T-helper 2 cell treated with Interferon-gamma antibody and Interleukin-4, amounts not matched to agents 5 μg/mL and 100 μg/mL, for 36 hours (primary cell): ENCODE results near the gene CYP19A1.
A peak's percentile ranks its signal among the peaks of the same experiment; 100 is the strongest.

Source experiments
- DNase-seq: peaks from one replicate; pipeline ENCODE4 v3.0.0; 2021; ENCODE audit warnings: low spot score
- H3K27ac Mint-ChIP-seq: one replicate; pipeline ENCODE4 v1.8.0; 2021; ENCODE audit warnings: mild to moderate bottlenecking, mixed read lengths
- H3K27me3 Mint-ChIP-seq: one replicate; pipeline ENCODE4 v1.8.0; 2021; ENCODE audit warnings: low read depth, mixed read lengths
- H3K36me3 Mint-ChIP-seq: one replicate; pipeline ENCODE4 v1.8.0; 2021; ENCODE audit warnings: low read depth, mixed read lengths
- H3K4me1 Mint-ChIP-seq: one replicate; pipeline ENCODE4 v1.8.0; 2021; ENCODE audit warnings: low read depth, mixed read lengths
- H3K4me3 Mint-ChIP-seq: one replicate; pipeline ENCODE4 v1.8.0; 2022; ENCODE audit warnings: mild to moderate bottlenecking, moderate library complexity, mixed read lengths
- H3K9me3 Mint-ChIP-seq: one replicate; pipeline ENCODE4 v1.8.0; 2021; ENCODE audit warnings: mixed read lengths

Gene CYP19A1

DNA sequence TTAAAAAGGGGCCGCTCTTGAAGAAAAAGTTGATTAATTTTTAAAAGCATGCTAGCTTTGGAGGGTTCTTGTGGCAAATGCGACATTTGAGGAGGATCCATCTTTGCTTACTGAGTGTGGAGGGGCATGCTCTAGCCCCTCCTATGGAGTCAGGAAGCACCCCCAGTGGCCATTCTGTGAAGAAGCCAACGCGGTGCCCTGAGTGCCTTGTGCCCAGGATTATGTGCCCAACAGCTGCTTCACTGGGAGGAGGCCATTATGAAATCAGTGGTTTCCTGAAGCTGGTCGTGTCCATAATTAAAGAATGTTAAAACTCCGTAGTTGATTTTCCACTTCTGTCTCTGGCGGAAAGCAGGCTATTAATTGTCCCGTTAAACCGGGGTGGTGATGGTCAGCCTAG is 174.6 kb downstream of the CYP19A1 start:
- Mint-ChIP-seq H3K27ac (no peak overlapping the region), H3K4me1 (peaks cover 11% of the 10 kb centered on the region), H3K36me3 (no peaks in the 10 kb centered on the region), H3K27me3 (peaks cover 25% of the 10 kb centered on the region), H3K9me3 (no peaks in the 10 kb centered on the region), H3K4me3 (no peak overlapping the region)
- no peak for DNase-seq

- Mint-ChIP-seq H3K9me3 (no peaks in the 10 kb centered on the region), H3K4me3 (peak overlapping the region; percentile 57), H3K36me3 (no peaks in the 10 kb centered on the region), H3K27ac (no peak overlapping the region), H3K4me1 (peaks cover 11% of the 10 kb centered on the region), H3K27me3 (peaks cover 18% of the 10 kb centered on the region)
- peak; percentile 57 for DNase-seq
Measured at GRCh38 chr15:51162865-51163762, 175.3 kb downstream of the CYP19A1 start.

DNA sequence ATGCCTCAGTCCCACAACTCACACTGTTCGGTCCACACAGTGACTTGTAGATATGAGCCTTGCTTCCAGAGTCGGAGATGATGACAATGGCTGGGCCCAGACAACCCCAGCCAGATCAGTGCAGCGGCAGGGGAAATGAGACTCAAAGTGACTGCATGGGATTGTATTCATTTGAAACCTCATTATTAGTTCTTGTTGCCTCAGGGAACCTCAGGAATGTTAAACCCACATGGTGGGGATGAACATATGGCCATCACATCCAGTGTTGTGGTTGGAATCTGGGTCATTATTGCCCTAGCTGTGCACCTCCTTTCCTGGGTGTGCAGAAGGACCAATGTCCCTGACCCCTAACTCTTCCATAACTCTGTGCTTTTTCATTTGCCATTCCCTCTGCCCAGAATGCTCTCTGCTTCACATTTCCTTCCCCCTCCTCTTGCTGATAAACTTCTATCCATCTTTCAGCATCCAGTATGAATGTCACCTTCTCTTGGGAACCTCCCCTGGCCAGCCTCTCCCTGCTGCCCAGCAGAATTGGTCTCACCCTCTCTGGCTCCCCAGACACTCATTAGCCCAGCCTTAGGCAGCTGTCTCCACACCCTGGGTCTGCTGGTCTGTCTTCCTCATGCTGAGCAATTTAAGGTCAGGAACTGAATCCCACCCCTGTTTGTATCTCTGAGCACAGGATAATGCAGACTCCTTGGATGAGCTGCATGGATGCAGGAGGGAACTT is 176.7 kb downstream of the CYP19A1 start:
- DNase-seq = no peak
- Mint-ChIP-seq H3K4me1 (peaks cover 11% of the 10 kb centered on the region), H3K4me3 (no peak overlapping the region), H3K9me3 (no peaks in the 10 kb centered on the region), H3K27me3 (peaks cover 14% of the 10 kb centered on the region), H3K27ac (no peak overlapping the region), H3K36me3 (no peaks in the 10 kb centered on the region)

GRCh38 chr15:51160484-51160883 is 177.9 kb downstream of the CYP19A1 start:
- no peak for DNase-seq
- H3K36me3 Mint-ChIP-seq = no peaks in the 10 kb centered on the region
- H3K27ac Mint-ChIP-seq = no peak overlapping the region
- H3K4me3 Mint-ChIP-seq = no peak overlapping the region
- H3K4me1 Mint-ChIP-seq = peaks cover 11% of the 10 kb centered on the region
- peaks cover 16% of the 10 kb centered on the region for H3K27me3 Mint-ChIP-seq
- H3K9me3 Mint-ChIP-seq = no peaks in the 10 kb centered on the region
